WTC11 (cell line): ENCODE results near the gene RAB1A. TPM values are rescaled to one million over a fixed set of nuclear protein-coding genes. Genes with fewer than 3 reads are reported as not detected.

Source experiments
- ATAC-seq: fragments of 200-7000 bp; cut with Tn5 transposase; 2 replicates; pipeline ENCODE4 v1.10.0; 2021; ENCODE audit warnings: mild to moderate bottlenecking, moderate library complexity
- CTCF ChIA-PET: fragments of 300-600 bp; sonication (Branson Sonifier 250); formaldehyde crosslinking; loops from one replicate; lab custom pipeline; 2021; ENCODE audit warnings: antibody characterized with exemption; lab: Charles Lee
- POLR2A ChIA-PET: fragments of 350-600 bp; sonication (Branson Sonifier 250); formaldehyde crosslinking; loops from one replicate; lab custom pipeline; 2021; ENCODE audit warnings: antibody characterized with exemption; lab: Charles Lee
- DNase-seq: peaks from one replicate; pipeline ENCODE4 v3.0.0; 2021; ENCODE audit warnings: low spot score
- H3K27ac Mint-ChIP-seq: 2 replicates; pipeline ENCODE4 v1.8.0; 2021; ENCODE audit warnings: mixed read lengths
- H3K27me3 Mint-ChIP-seq: 2 replicates; pipeline ENCODE4 v1.8.0; 2021; ENCODE audit warnings: low read depth, mild to moderate bottlenecking, moderate library complexity, mixed read lengths
- H3K36me3 Mint-ChIP-seq: 2 replicates; pipeline ENCODE4 v1.8.0; 2021; ENCODE audit warnings: mixed read lengths
- H3K4me1 Mint-ChIP-seq: 2 replicates; pipeline ENCODE4 v1.8.0; 2022; ENCODE audit warnings: mixed read lengths
- H3K4me3 Mint-ChIP-seq: 2 replicates; pipeline ENCODE4 v1.8.0; 2021; ENCODE audit warnings: mild to moderate bottlenecking, moderate library complexity, mixed read lengths
- H3K9me3 Mint-ChIP-seq: 2 replicates; pipeline ENCODE4 v1.8.0; 2021; ENCODE audit warnings: mixed read lengths
- ELF4 ChIP-seq: sonication (generic); formaldehyde crosslinking; IDR thresholded peaks from 2 replicates; pipeline ENCODE4 v1.8.1; 2022; ENCODE audit warnings: low read depth, mild to moderate bottlenecking, moderate library complexity, missing genetic modification reagents
- ERG ChIP-seq: fragments of 250-450 bp; sonication (Bioruptor Pico); IDR thresholded peaks from 2 replicates; pipeline ENCODE4 v1.8.0; 2021; ENCODE audit warnings: mild to moderate bottlenecking
- FOXJ3 ChIP-seq: sonication (generic); formaldehyde crosslinking; IDR thresholded peaks from 2 replicates; pipeline ENCODE4 v1.9.0; 2021; ENCODE audit warnings: missing genetic modification reagents, mild to moderate bottlenecking, borderline replicate concordance
- FOXP1 ChIP-seq: sonication (generic); formaldehyde crosslinking; IDR thresholded peaks from 2 replicates; pipeline ENCODE4 v1.8.0; 2022; ENCODE audit warnings: missing genetic modification reagents, mild to moderate bottlenecking, moderate library complexity, borderline replicate concordance
- NFATC4 ChIP-seq: fragments of 250-450 bp; sonication (Bioruptor Pico); IDR thresholded peaks from 2 replicates; pipeline ENCODE4 v1.9.0; 2021; ENCODE audit warnings: mild to moderate bottlenecking
- NFYB ChIP-seq: sonication (generic); formaldehyde crosslinking; conservative IDR thresholded peaks from 2 replicates; pipeline ENCODE4 v1.8.0; 2022; ENCODE audit warnings: low read depth, missing genetic modification reagents
- NR1H2 ChIP-seq: sonication (generic); formaldehyde crosslinking; IDR thresholded peaks from 2 replicates; pipeline ENCODE4 v1.9.0; 2021; ENCODE audit warnings: mild to moderate bottlenecking, moderate library complexity, missing genetic modification reagents
- PRDM15 ChIP-seq: sonication (generic); formaldehyde crosslinking; IDR thresholded peaks from 2 replicates; pipeline ENCODE4 v1.8.0; 2022; ENCODE audit warnings: missing genetic modification reagents
- PREB ChIP-seq: sonication (generic); formaldehyde crosslinking; IDR thresholded peaks from 2 replicates; pipeline ENCODE4 v1.8.1; 2022; ENCODE audit warnings: mild to moderate bottlenecking, missing genetic modification reagents, moderate library complexity, borderline replicate concordance
- SMAD3 ChIP-seq: sonication (generic); formaldehyde crosslinking; IDR thresholded peaks from 2 replicates; pipeline ENCODE4 v1.8.0; 2022; ENCODE audit warnings: missing genetic modification reagents, mild to moderate bottlenecking, borderline replicate concordance
- ZMAT4 ChIP-seq: fragments of 250-450 bp; sonication (Bioruptor Pico); IDR thresholded peaks from 2 replicates; pipeline ENCODE4 v1.9.0; 2021; ENCODE audit warnings: mild to moderate bottlenecking
- ZNF532 ChIP-seq: fragments of 250-450 bp; sonication (Bioruptor Pico); IDR thresholded peaks from 2 replicates; pipeline ENCODE4 v1.9.0; 2021; ENCODE audit warnings: mild to moderate bottlenecking, borderline replicate concordance
- ZSCAN18 ChIP-seq: fragments of 250-450 bp; sonication (Bioruptor Pico); IDR thresholded peaks from 2 replicates; pipeline ENCODE4 v2.1.2; 2022; ENCODE audit warnings: mild to moderate bottlenecking, moderate library complexity
- total RNA-seq: library from RNA; stranded (reverse); gene quantifications from 3 replicates; pipeline ENCODE4 v1.2.3, GENCODE V29; 2021

RAB1A gene
- total RNA-seq, 1 experiment from 2014 or later, result 114 TPM

GRCh38 chr2:65153515-65153914 lies 23.6 kb upstream of the RAB1A start:
- Mint-ChIP-seq H3K36me3 (no peaks in the 10 kb centered on the region), H3K9me3 (peaks cover 10% of the 10 kb centered on the region)
- POLR2A ChIA-PET, result interaction anchor here (0.6 kb wide), 1 partner anchor 450 kb away, joined by 3 read pairs; no protein-coding TSS in a partner anchor
- no peak for TF ChIP-seq NFATC4 (CRISPR knock-in tag)
- TF ChIP-seq SMAD3, result no peak
- TF ChIP-seq FOXJ3 (CRISPR knock-in tag), result no peak
- TF ChIP-seq PREB (CRISPR knock-in tag), result no peak
- TF ChIP-seq NR1H2 (CRISPR knock-in tag), result no peak
- TF ChIP-seq ELF4 (CRISPR knock-in tag), result no peak
- TF ChIP-seq ZNF532 (CRISPR knock-in tag), result no peak
- no peak for TF ChIP-seq FOXP1
- no peak for TF ChIP-seq ERG (CRISPR knock-in tag)
- TF ChIP-seq NFYB (CRISPR knock-in tag), result no peak
- TF ChIP-seq ZSCAN18, result no peak
- TF ChIP-seq ZMAT4 (CRISPR knock-in tag), result no peak
- TF ChIP-seq PRDM15 (CRISPR knock-in tag), result no peak
- TF ChIP-seq, all 79 proteins: peak for 0
- Mint-ChIP-seq H3K27ac (no peak overlapping the region), H3K4me3 (no peak overlapping the region), H3K4me1 (no peaks in the 10 kb centered on the region), H3K27me3 (no peaks in the 10 kb centered on the region; the same call in 1 of the 2 replicates)
- ATAC-seq (no peak), DNase-seq (no peak)
- CTCF ChIA-PET, result no interaction called here
